Activated CD4-positive, alpha-beta T cell treated with anti-CD3 and anti-CD28 coated beads, Interleukin-2, Interleukin-4, amounts not matched to agents 100 ng/mL and 50 ng/mL, durations not matched to agents 16 hours and 8 hours (primary cell): Measurements from ENCODE around the gene CLEC3B.
"Not testable (repeated sequence)": the region's sequence is repeated elsewhere in the genome, so short reads cannot be mapped to it uniquely, and the experiment has no call there.

Experiments
- DNase-seq: peaks from one replicate; pipeline ENCODE4 v3.0.0-alpha.2; 2020; ENCODE audit warnings: low spot score

Gene CLEC3B

DNA sequence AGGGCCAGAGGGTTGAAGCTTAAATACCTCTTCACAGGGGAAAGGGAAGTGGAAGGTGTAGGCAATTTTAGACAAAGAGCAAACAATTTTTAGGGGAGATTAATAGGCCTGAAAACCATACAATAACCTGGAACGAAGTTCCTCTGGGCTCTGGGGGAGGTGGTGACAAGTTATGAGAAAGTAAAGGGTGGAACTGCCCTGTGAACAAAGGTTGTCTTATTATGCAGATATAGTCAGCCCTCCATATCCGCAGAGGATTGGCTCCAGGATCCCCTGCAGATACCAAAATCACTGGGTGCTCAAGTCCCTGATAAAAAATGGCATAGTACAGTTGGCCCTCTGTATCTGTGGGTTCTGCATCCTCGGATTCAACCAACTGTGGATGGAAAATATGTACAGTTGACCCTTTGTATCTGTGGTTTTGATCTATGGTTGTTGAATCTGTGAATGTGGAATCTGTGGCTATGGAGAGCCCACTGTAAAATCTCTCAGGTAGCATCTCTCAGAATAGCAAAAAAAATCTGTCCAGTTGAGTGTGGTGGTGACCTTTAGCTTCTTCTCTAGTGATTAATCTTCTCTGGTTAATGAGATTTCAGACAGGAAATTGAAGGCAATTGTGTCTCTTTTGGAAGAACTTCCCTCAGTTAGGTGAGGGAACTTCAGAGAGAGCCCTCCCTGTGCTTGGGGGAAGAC, 40.2 kb downstream of the CLEC3B start:
- no peak for DNase-seq

DNA sequence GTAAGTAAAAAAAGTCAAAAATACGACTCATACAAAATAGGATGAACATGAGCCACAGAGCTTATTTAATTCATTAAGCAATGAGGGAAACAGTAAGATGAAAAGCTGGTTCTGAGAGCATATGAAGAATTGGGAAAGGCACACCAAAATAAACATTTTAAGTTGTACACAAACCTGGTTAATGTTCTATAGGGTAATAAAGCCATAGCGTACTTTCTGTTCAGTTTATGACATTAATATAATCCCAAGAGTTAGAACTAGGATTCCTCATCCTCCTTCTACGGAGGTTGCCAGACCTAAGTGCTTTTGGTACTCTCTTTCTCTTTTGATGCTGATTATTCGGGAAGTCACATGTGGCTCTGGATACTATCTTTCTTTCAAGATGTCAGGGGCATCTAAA, 41.4 kb downstream of the CLEC3B start:
- DNase-seq: no peak

DNA sequence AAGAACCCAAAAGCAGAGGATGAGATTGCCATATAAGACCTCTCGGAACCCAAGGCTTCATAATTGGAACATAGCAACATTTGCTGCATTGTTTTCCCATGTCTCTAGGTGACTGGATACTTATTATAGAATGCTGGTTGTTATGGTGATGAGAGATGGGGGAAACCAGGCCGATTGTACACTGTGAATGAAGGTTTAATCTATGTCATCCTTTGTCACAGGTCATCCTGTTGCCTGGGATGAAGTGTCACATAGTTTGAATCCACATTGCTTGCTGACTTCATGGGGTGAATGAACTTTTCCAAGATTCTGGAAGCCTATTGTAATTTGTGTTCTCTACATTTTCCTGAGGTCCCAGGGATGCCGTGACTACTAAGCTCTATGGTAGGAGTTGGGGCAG, 41.8 kb downstream of the CLEC3B start:
- DNase-seq: no peak

DNA sequence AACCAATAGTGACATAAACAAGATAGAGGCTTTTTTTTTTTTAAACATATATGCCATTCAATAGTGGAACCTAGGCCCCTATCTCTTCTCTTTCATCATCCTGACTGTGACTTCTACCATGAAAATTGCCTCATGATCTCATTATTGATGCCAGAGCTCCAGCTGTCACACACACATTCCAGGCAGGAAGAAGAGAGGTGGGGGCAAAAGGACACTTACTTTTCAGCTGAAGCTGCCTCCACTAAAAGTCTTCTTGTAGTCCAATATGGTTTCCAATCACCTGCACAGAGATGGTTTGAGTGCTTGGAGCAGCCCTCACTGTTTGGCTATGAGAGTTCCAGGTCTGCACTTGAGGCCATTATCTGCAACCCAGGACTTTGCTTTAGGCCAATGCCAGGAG, 45.0 kb downstream of the CLEC3B start:
- no peak for DNase-seq

DNA sequence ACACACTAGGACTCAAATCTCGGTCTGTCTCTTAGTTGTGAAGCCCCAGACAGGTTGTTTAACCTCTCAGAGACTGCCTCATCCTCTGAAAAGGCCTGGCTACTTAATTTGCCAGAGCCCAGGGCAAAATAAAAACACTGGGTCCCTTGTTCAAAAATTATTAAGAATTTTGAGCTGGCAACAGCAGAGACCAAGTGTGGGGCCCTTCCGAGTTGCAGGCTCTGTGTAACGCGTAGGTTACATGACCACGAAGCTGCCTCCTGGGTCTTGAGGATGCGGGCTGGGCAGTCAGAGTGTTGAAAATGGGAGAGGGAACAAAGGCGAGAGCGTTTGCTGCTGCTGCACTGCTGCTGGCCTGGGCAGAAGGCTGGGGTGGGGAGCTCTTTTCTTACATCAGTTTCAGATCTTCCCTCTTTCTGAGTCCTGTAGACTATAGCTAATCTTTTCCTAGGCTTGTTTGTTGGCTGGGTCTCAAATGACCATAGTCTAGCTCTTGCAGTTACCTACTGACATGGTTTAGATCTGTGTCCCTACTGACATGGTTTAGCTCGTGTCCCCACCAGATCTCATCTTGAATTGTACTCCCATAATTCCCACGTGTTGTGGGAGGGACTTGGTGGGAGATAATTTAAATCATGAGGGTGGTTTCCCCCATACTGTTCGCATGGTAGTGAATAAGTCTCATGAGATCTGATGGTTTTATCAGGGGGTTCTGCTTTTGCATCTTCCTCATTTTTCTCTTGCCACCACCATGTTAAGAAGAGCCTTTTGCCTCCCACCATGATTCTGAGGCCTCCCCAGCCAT, 49.9 kb downstream of the CLEC3B start:
- DNase-seq: no peak

DNA sequence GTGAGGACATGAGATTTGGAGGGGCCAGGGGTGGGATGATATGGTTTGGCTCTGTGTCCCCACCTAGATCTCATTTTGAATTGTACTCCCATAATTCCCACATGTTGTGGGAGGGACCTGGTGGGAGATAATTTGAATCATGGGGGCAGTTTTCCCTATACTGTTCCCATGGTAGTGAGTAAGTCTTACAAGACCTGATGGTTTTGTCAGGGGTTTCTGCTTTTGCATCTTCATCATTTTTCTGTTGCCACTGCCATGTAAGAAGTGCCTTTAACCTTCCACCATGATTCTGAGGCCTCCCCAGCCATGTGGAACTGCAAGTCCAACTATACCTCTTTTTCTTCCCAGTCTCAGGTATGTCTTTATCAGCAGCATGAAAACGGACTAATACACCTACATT, 52.2 kb downstream of the CLEC3B start:
- not testable (repeated sequence) for DNase-seq

DNA sequence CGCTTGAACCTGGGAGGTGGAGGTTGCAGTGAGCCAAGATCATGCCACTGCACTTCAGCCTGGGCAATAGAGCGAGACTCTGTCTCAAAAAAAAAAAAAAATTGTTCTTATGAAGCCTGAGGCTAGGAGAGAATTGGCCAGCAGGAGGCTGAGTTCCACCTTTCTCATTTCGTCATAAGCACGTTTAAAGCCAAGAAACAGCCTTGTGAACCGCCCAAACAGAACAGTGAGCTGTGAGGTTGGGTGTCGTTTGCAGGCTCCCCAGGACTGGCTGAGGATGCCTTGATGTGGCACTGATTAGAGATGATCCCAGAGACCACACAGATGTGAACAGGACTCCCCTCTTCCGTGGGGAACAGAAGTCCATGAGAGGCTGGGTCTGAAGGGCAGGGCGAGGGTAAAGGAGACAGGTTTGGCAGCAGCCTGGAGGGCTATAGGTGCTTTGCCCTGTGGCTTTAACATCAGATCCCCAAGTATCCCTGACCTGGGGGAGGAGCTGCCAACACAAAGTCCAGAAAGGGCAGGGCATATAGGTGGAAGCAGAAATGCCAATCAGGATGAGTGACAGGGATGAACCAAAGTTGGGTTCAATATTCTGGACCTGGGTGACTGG, 52.9 kb downstream of the CLEC3B start:
- DNase-seq: no peak

DNA sequence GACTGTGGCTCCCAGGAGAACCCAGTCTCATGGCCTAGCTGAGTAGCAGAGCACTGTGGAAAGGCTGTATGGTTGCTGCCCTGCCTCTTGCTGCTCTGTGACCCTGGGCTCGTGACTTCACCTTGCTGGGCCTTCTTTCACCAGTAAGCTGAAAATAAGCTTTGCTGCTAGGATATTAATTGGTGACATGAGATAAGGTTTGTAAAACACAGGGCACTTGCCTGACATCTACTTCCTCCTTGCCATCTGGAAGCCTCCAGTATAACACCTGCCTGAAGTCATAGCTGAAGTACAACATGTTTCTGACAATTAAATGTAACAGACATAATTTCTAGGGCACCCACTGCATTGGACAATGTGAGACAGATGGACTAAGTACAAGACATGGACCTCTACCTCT, 53.6 kb downstream of the CLEC3B start:
- no peak for DNase-seq

DNA sequence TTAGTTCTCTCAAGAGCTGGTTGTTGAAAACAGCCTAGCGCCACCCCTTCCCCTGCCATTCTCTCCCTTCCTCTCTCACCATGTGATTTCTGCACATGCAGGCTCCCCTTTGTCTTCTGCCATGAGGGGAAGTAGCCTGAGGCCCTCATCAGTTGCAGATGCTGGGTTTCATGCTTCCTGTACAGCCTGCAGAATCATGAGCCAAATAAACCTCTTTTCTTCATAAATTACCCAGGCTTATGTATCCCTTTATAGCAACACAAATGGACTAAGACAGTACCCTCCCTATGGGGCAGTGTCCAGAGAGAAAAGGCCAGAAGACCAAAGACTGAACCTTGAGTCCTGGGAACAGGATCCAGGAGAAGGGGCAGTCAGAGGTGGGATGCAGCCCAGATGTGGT, 54.7 kb downstream of the CLEC3B start:
- DNase-seq: no peak

DNA sequence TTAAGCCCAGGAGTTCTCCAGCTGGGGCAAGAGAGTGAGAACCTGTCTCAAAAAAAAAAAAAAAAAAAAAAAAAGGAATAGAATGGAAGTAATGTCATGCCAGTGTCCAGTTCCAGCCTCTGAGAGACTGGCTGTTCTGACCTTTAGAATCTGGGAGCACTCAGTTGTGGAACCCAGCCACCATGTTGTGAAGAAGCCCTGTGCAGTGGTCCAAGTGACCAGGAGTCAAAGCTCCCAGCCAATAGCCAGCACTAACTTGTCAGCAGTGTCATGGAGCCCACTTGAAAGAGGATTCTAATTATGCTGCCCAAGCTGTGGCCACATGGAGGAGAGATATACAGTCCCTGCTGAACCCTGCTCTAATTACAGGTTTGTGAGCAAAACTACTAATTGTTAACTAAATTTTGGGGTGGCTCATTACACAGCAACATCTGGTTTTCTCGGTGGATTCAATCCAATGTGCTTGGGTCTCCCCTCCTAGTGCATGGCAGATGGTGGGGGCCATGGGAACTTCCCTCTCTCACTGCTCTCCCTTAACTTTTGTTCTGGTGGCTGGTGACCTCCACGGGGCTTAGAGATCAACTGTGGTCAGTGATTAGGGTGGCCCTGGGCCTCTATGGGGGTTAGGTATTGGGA, 55.5 kb downstream of the CLEC3B start:
- DNase-seq: no peak

DNA sequence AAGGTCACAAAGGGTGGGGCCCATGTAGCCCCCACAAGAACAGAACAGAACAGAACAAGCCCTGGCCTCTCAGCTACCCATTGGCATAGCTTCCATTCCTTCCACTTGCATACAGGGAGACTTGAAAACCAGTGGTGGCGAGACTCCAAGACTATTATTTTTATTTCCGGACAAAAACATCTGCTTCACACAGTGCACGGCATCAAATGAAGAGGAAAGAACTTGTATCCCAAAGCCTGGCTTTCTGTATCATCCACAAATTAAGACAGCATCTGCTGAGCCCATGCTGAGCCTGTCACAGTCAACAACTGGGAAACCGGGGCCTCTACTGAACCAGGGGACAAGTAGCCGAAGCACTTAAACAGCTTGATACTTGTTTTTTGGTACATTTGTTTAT, 56.0 kb downstream of the CLEC3B start:
- no peak for DNase-seq

DNA sequence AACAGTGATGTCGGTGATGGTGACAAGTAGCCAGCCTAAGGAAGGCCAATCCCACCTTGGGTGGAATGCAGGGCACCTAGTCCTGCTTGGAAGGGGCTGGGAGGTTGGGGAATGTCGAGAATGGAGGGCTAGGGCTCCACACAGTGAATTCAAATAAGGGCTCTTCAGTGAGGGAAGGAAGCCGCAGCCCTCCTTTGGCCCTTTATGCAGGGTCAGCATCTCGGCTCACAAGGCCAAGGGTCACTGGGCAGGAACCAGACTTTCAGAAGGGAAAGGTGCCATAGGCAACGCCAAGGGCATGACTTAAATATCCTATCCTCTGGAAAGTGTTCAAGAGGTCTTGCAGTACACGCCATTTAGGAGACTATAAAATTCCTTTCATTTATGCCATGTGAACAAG, 56.9 kb downstream of the CLEC3B start:
- DNase-seq: no peak

DNA sequence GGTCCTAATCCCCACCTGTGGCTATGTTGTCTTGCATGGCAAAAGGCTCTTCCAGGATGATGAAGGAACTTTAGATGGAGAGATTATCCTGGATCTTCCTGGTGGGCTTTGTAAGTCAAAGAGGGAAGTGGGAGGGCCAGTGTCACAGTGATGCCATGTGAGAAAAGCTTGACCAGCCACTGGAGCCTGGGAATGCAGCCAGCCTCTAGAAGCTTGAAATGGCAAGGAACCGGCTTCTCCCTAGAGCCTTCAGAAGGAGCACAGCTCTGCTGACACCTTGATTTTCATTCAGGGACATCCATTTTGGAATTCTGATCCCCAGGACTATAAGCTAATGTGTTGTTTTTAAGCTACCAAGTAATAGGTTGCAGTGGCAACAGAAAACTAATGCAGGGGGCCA, 58.3 kb downstream of the CLEC3B start:
- DNase-seq: no peak

DNA sequence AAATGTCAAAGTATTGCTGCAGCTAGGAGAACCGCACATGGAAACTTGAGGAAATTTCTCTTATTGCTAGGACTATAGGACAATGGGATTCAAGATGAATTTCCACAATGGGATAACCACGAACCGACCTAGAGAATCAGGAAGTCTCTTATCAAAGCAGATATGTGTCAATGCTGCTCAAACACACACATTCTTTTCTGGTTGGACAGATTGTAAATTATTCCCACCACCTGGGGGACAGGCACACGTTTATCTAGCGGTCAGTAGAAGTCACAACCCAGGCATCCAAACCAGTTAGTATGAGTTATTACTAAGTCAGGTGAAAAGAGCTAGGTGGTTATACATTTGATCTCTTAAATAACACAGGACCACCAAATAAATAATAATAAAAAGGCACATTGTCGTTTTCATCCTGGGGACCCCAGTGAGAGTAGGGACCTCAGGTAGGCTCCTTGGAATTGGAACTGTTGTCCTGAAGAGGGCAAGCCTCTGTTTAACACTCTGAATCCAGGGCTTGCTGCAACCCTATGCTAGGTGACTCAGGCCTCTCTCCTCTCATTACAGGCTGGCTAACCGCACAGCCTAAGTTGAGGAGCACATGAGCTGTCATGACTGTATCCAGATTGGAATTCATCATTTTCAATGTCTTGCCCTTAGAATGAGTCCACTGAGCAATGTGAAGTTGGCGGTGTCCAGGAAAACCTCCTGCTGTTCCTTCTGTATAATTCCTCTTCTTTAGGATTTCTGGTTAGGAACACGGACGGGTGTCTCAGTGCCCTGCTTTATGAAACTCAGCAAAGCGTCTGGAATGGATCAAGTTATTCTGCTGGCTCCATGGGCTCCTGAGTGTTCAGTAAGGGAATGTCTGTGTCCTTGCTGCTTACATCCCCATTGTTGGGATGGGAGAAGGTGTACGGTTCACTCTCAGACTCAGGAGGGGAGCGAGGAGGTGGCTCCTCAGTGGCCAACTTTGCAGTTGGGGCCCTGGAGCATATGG, 59.0 kb downstream of the CLEC3B start:
- DNase-seq: no peak
